Ecto neural progenitor cell (in vitro differentiated cells): Measurements from ENCODE around the gene SEC14L3.
"Not testable (repeated sequence)": the region's sequence is repeated elsewhere in the genome, so short reads cannot be mapped to it uniquely, and the experiment has no call there.

Experiments used
- DNase-seq: peaks from one replicate; pipeline ENCODE4 v3.0.0-alpha.2; 2018; ENCODE audit warnings: low spot score

Gene SEC14L3

DNA sequence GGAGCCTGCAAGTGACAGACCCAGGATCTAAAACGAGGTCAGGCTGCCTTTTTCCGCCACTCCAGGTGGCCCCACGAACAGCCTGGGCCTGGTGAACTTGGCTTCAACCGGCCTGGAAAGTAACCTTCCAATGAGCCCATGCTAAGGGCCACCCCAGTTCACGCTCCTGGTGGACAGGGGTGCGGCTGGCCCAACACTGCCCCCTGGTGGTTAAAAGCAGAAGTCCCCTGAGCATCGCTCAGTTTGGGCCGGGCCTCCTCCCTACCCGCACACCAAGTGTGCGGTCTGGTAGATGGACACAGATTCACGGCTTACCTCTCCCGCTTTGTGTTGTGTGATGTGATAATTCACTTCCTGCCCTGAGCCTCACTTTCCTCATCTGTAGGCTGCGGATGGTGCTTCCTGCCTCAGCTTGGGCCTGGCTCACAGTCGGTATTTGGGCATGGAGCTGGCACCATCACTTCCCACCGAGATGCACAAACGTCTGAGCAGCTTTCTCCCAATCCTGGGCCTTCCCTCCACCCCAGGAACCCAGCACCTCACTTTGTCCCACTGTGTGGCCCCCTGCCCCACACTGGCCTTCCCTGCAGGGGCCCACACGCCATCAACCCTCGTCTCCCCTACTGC, 13.7 kb upstream of the SEC14L3 start:
- DNase-seq, result peak; percentile 85

DNA sequence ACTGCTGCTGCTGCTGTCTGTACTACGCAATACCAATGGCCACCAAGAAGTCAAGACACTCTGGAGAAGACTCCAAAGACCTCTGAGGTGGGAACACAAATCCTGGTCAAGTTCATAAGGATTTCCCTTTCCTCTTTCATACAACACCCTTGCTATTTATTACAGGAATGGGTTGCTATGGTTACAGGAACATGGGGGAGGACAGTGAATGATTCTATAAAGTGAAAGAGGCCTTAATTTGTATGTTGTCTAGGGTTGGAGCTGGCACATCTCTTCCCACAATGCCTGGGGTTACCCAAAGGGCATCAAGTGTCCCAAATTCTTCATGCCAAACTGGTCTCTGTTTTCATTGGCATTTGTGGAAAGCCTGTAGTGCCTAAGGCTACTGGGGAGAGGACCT, 11.4 kb upstream of the SEC14L3 start:
- DNase-seq, result no peak

DNA sequence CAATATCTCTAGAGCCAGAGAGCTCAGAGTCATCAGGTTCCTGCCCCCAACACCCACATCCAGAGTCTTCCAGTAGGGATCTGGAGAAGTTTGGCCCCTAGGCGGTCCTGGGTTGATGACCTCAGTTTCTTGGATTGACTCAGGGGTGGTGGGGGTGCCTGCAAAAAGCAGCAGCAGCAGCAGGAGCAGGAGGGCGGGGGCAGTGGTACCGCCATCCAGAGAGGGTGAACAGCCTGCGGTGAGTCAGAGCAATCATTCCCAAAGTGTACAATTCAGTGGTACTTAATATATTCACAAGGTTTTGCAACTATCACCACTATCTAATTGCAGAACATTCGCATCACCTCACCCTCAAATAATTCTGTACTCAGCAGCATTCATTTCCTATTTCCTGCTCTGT, 9.9 kb upstream of the SEC14L3 start:
- no peak for DNase-seq

DNA sequence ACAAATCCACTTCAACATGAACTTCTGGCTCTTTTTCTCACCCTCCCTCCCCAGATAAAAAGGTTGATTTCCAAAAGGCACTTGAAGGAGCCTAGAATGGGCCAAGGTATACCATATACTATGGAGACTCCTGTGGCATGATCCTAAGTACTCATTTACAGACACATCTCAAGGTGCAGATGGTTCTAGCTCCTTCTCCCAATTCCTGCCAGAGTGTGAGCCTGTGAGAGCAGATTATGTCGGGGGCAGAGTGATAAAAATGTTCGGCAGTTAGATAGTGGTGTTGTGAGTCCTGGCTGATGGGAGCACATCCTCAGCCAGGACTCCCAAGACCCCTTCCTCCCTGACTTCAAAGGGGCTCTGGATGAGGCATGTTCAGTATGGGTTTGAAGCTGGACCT, 8.2 kb upstream of the SEC14L3 start:
- DNase-seq, result no peak

DNA sequence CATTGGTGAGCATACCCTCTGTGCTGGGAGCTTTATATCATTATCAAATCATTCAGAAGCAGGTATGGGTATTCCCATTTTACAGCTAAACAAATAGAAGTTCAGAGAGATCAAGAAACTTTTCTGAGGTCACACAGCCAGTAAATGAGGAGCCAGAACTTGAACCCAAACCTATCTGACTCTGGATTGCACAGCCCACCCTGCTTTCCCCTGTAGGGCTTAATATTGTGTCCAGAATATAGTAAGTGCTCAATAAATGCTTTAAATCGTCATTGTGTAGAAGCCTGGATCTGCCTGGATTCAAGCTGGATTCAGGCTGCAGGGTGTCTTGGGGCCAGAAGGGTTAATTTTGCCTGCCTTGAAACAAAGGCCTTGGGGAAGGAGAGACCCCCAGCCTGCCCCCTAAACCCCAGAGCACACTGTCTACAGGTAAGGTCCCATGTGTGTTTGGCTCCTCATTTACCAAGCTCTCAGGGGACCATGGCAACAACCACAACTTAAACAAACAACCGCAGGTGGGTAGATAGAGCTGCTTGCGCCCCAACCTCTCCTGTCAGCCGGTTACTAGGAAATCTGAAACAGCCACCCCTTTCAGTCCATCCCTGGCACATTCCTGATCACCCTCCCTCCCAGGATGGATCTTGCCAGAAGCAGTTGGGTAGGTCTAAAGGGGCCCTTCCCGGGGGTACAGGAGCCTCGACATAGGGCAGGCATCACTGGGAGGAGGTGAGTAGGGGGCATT, 3.0 kb upstream of the SEC14L3 start:
- DNase-seq, result no peak

GRCh38 chr22:30474121-30474520, 2.3 kb upstream of the SEC14L3 start:
- no peak for DNase-seq

DNA sequence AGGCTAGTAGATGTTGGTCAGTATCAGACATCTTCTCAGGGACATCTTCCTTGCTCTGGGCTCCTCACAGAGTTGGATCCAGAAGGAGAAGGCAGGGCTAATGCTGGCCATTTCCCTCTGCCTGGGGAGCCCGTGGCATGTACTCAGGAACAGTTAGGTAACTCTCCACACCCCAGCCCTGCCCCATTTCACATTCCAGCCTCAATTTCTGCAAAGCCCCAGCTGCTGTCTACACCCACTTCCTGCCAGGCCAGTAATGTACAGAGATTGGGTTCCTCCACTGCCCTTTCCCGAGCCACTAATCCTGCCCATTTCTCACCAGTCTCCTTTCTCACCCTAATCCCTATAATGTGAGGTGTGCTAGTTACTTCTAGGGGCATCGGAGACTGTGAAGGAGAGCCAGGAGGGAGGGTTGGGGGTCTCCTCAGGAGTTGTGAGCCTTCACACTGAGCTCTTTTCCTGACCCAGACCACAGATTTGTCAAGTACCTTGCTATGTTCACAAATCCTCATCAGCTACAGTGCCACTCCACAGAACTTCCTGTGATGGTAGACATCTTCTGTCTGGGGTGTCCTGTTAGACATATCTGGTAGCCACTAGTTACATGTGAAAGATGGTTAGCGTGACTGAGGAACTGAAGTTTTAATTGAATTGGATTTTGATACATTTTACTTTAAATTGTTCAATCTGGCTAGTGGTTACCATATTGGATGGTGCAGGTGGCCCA, 1.3 kb upstream of the SEC14L3 start:
- no peak for DNase-seq

- no peak for DNase-seq
These were observed 1.2 kb downstream of the SEC14L3 start for GRCh38 chr22:30470655-30471054.

- no peak for DNase-seq
These were observed 2.7 kb downstream of the SEC14L3 start for GRCh38 chr22:30469165-30469564.

- not testable (repeated sequence) for DNase-seq
These were observed 11.3 kb downstream of the SEC14L3 start for GRCh38 chr22:30460555-30460954.

- no peak for DNase-seq
These were observed 11.7 kb downstream of the SEC14L3 start for GRCh38 chr22:30460147-30460546.

DNA sequence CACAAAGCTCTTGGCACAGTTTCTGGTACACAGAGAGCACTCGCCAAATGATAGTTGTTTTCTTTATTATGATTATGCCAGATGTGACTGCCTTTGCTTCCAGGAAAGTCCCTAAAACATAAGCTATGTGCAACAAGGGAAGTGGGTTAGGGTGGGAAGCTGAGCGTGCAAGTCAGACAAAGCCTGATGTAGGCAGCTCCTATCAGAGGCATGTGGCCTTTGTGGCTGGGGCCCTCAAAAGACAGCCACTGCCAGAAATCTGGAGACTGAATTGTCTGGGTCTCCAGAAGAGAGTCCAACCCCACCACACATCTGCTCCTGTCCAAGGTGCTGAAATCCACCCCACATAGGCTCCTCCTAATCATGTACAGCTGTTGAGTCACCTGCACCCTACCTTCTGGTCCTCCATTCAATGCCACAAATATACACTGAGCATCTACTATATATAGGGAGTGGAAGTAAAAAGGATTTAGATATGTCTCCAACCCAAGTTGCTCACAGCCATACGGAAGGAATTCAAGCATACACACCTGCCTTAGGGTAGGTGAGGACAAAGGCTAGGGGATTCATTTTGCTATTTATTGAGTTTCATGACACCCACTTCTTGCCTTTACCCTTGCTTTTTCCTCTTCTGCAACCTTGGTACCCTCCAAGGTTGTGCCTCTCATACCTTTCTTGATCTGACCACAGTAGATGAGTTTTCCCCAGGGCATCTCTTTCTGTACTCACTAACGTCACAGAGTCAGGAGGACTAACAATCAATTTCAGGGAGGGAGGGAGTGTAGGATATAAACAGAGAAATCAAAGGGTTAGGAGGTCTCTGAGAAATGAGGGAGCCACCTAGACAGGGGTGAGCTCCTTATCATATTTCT, 12.4 kb downstream of the SEC14L3 start:
- DNase-seq, result peak; percentile 58

DNA sequence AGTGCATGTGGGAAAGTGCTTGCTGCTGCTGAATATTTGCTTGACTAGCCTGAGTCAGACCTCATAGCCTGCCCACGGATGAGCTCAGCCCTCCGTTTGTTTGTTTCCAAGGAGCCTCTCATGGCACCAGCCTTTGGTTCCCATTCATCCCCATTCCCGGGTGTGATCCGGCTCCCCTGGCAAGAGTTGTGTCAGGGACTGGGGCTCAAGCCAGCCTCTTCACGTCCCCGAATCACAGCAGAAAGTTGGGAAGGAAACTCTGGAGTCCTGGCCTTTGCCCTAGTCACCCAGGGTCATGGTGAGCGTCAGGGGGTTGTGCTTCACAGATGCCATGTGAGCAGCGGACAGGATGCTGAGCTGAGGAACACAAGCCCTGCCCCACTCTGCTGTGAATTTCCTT, 13.8 kb downstream of the SEC14L3 start:
- DNase-seq, result no peak

DNA sequence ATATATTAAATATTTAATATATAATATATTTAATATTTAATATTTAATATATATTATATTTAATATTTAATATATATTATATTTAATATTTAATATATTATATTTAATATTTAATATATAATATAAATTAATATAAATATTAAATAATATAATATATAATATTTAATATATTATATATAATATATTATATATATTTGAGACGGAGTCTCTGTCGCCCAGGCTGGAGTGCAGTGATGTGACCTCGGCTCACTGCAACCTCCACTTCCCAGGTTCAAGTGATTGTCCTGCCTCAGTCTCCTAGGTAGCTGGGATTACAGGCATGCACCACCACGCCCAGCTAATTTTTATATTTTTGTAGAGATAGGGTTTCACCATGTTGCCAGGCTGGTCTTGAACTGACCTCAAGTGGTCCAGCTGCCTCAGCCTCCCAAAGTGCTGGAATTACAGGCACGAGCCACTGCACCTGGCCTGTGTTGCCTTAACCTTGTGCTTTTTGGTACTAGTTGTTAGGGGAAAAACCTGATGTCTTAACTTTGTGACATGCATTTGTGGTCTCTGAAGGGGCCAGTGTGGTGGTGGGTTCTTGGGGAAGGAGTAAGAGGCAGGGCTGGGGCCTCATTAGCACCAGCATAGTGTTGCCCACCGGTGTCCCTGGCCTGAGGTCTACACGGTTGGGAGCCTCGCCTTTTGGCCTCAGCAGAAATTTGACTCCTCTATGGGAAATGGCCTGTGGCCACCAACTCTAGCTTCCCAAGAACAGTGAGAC, 16.6 kb downstream of the SEC14L3 start:
- DNase-seq, result no peak

DNA sequence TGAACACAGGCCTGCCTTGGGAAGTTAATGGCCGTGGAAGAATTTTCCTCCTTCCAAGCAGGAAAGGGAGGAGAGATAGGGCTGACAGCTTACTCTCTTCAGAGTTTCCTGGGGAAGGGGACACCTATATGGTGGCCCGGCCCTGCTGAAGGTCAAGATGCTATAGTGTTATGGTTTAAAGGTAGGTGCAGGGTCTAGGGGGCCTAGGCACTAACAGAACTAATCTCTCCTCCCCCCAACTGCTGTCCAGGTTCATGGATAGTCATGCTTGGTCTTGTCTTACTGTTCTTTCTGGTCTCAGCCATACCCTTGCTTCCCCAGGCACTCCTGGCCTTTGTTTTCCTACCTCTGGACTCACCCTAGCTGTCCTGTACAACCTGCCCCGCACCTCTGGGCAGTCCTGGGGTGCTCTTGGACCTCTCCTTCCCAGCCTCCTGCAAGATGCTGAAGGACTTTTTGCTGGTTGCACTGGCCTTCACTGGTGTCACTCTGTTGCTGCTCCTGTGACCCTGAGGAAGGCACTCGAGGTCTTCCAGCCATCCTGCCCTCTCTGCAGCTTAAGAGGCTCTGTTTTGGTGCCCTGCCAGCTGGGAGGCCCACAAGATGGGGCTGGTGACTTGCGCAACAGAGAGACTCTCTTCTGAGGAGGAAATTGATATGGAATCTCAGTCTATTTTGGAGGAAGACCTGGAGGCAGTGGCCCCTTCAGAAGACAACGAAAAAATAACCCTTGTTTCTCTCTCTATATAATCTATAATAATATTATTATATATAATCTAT, 17.9 kb downstream of the SEC14L3 start:
- no peak for DNase-seq

GRCh38 chr22:30452861-30453260, 19.0 kb downstream of the SEC14L3 start:
- DNase-seq, result no peak

DNA sequence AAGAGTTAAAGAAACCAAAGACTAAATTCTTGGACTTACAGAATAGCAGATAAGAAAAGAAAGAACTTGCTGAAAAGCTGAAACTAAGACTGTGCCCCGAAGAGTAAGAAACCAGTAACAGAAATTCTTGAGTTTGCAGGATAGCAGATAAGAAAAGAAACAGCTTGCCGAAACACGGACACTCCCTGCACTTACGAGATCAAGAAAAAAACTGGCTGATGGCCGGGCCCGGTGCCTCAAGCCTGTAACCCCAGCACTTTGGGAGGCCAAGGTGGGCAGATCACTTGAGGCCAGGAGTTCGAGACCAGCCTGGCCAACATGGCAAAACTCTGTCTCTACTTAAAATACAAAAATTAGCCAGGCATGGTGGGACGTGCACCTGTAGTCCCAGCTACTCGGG, 20.3 kb downstream of the SEC14L3 start:
- DNase-seq, result not testable (repeated sequence)

DNA sequence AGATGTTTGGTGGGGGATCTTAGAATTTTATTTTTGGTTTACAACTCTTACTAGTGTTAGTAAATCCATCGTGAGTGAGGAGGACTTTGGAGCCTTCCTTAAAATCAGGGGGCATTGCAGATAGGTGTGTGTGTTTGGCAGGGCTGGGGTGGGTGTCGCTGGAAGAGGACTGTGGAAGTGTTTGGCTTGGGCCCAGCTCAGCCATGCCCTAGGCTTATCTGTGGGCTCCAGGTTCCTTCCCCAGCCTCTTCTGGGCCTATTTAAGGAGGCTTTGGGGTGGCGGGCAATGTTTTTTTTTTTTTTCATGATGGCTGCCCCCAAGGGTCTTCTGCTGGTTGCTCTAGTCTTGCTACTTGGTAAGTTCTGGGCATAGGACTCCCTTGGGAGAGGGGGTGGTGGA, 24.2 kb downstream of the SEC14L3 start:
- DNase-seq, result no peak

GRCh38 chr22:30445438-30446145, 26.2 kb downstream of the SEC14L3 start:
- DNase-seq, result no peak
